ENCODE measurements around the gene BMAL1.

DNA sequence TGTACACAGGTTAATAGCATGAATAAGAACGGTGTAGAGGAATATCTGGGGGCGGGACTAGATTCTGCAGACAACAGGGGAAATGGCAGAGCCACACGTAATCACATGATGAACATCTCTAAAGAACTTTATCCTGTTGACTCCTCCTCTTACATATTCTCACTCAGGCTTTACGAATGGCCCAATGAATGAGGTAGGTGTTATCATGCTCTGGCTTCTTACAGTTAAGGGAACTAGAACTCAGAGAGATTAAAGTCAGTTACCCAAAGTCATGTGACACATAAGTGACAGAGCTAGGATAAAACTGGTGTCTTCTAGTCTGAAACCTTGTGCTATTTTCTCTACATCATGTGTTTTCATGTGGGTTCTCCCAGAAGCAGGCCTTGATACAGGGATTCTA, 49.0 kb upstream of the BMAL1 start:
- TF ChIP-seq REST (IDR thresholded peaks at IDR 0.05; ENCODE audit: low read depth) (no peak), CREB1 (IDR thresholded peaks at IDR 0.05; ENCODE audit: low read depth) (no peak), CEBPB (IDR thresholded peaks at IDR 0.05) (no peak), YY1 (IDR thresholded peaks at IDR 0.05; ENCODE audit: low read depth) (no peak), ZBTB7A (IDR thresholded peaks at IDR 0.05; ENCODE audit: low read depth) (no peak), MAX (IDR thresholded peaks at IDR 0.05) (no peak), TAF1 (IDR thresholded peaks at IDR 0.05; ENCODE audit: low read depth) (no peak), TCF12 (IDR thresholded peaks at IDR 0.05; ENCODE audit: low read depth) (no peak), FOXM1 (IDR thresholded peaks at IDR 0.05; ENCODE audit: borderline replicate concordance, low read depth) (no peak)
